ENCODE results near the gene PDCL2. TPM values are rescaled to one million over a fixed set of nuclear protein-coding genes. Genes with fewer than 3 reads are reported as not detected.
A peak's percentile ranks its signal among the peaks of the same experiment; 100 is the strongest.

The PDCL2 gene
- total and polyA plus RNA-seq, 2 of the 8 experiments (the other 6 are each of a cell fraction or from before 2014, with no cell fraction given): not detected

- Histone ChIP-seq H2BK15ac (ENCODE audit: low read length) (no peak overlapping the region), H4K20me1 (replicated peaks in 1 of 2; ENCODE audit: control insufficient read depth in 1 of 2, insufficient read depth in 2 of 2, low read length in 2 of 2) (no peaks in the 10 kb centered on the region), H2BK20ac (ENCODE audit: low read length) (no peak overlapping the region), H2BK120ac (replicated peaks; ENCODE audit: low read depth, low read length) (no peak overlapping the region), H3K27ac (ENCODE audit: low read depth, low read length) (no peak overlapping the region), H4K91ac (replicated peaks; ENCODE audit: insufficient read length, low read length) (no peak overlapping the region), H3K9me3 (ENCODE audit: insufficient read depth in 2 of 2, low read depth in 1 of 2, low read length in 1 of 2) (no peaks in the 10 kb centered on the region), H3K4me3 (ENCODE audit: extremely low read depth in 1 of 4, insufficient read depth in 2 of 4, low read depth in 3 of 4, low read length in 4 of 4) (no peak overlapping the region), H2BK12ac (ENCODE audit: low read depth, low read length) (no peak overlapping the region), H2AFZ (ENCODE audit: low read length) (no peak overlapping the region), H3K23ac (ENCODE audit: insufficient read length) (no peak overlapping the region), H3K56ac (replicated peaks; ENCODE audit: insufficient read length, low read depth, low read length) (no peak overlapping the region), H3K14ac (ENCODE audit: insufficient read length) (no peak overlapping the region), H3K27me3 (replicated peaks in 1 of 4; ENCODE audit: control insufficient read depth in 3 of 4, extremely low read depth in 1 of 4, insufficient read depth in 3 of 4, low read length in 3 of 4) (no peaks in the 10 kb centered on the region), H3K4ac (replicated peaks; ENCODE audit: insufficient read length, low read depth, low read length) (no peak overlapping the region), H4K5ac (ENCODE audit: insufficient read length, low read depth, low read length) (no peak overlapping the region), H2BK5ac (ENCODE audit: low read depth, low read length) (no peak overlapping the region), H3K36me3 (ENCODE audit: control insufficient read depth in 2 of 4, insufficient read depth in 4 of 4, low read length in 3 of 4) (no peaks in the 10 kb centered on the region), H3K4me1 (replicated peaks in 1 of 4; ENCODE audit: control insufficient read depth in 3 of 4, insufficient read depth in 4 of 4, low read length in 3 of 4) (peaks cover 0 to 6% (median 0%) of the 10 kb centered on the region in 4 experiments; a peak in 2 of 7 replicates), H3K9ac (replicated peaks in 1 of 4; ENCODE audit: extremely low read depth in 1 of 4, low read depth in 3 of 4, low read length in 3 of 4) (no peak overlapping the region), H3K4me2 (ENCODE audit: insufficient read depth in 1 of 2, low read depth in 2 of 2, low read length in 2 of 2) (no peak overlapping the region), H2AK5ac (ENCODE audit: low read depth, low read length) (no peak overlapping the region), H4K8ac (ENCODE audit: extremely low read depth, insufficient read depth, low read length) (no peak overlapping the region), H3K23me2 (ENCODE audit: low read depth, low read length) (no peaks in the 10 kb centered on the region), H3K18ac (ENCODE audit: extremely low read depth, low read length) (no peak overlapping the region), H3K79me2 (ENCODE audit: control insufficient read depth in 1 of 2, insufficient read depth in 2 of 2, low read length in 2 of 2) (no peaks in the 10 kb centered on the region), H3K79me1 (ENCODE audit: low read depth, low read length) (no peaks in the 10 kb centered on the region; the same call in 1 of the 2 replicates)
- no peak for TF ChIP-seq MAFK (IDR thresholded peaks at IDR 0.05; ENCODE audit: low read depth, low read length)
- no peak for TF ChIP-seq HDAC2 (IDR thresholded peaks at IDR 0.05; ENCODE audit: borderline replicate concordance in 1 of 2, low read depth in 2 of 2, low read length in 2 of 2)
- TF ChIP-seq CTCF (IDR thresholded peaks at IDR 0.05; ENCODE audit: control extremely low read depth in 1 of 3, insufficient read depth in 1 of 3, low read depth in 1 of 3, low read length in 3 of 3): no peak; a peak in 1 of 4 replicates
- TF ChIP-seq SIX5 (IDR thresholded peaks at IDR 0.05; ENCODE audit: low read depth, low read length): no peak
- peak; percentile 25 to 36 for TF ChIP-seq RAD21 (IDR thresholded peaks at IDR 0.05 in 1 of 2, conservative IDR thresholded peaks at IDR 0.05 in 1 of 2; ENCODE audit: low read depth in 2 of 2, low read length in 2 of 2)
- FAIRE-seq: no peak
- no peak for DNase-seq (ENCODE audit: low read depth in 1 of 2, low spot score in 2 of 2)
- WGBS, 2 experiments (ENCODE audit: extremely low coverage in 1 of 2, insufficient coverage in 1 of 2, insufficient read length in 1 of 2, insufficient replicate concordance in 2 of 2, low coverage in 1 of 2, low lambda C conversion rate in 2 of 2, missing lambda C conversion rate in 1 of 2): 95% methylated on average over 2 of the region's 2 CpGs; no CpG with 5 or more reads in 1 of the 2 experiments
- ChIA-PET CTCF (ENCODE audit: partially characterized antibody) (interaction anchor here (0.7 to 1.1 kb wide), 2 partner anchors 65 to 144 kb away, joined by 3 read pairs; no protein-coding TSS in a partner anchor), POLR2A (ENCODE audit: partially characterized antibody) (no interaction called here)
Measured at GRCh38 chr4:55554453-55555030, 37.5 kb downstream of the PDCL2 start.

Data from H1 (cell line).